H1 (cell line): ENCODE measurements around the gene POLR2M. TPM values are rescaled to one million over a fixed set of nuclear protein-coding genes. Genes with fewer than 3 reads are reported as not detected.

Source experiments
- CTCF ChIA-PET: fragments of 300-600 bp; sonication (Branson Sonifier 250); formaldehyde crosslinking; loops from one replicate; lab custom pipeline; 2021; ENCODE audit not compliant: partially characterized antibody; lab: Charles Lee
- POLR2A ChIA-PET: fragments of 300-600 bp; sonication (Branson Sonifier 250); formaldehyde crosslinking; loops from one replicate; lab custom pipeline; 2021; ENCODE audit warnings: inconsistent platforms; ENCODE audit not compliant: partially characterized antibody; lab: Charles Lee
- DNase-seq, 2 experiments: peaks; one replicate each; pipeline versions ENCODE4 v3.0.0 to v3.0.0-alpha.2; 2010 to 2022; ENCODE audit warnings: low spot score in 2 of 2, low read depth in 1 of 2, mixed read lengths in 1 of 2
- FAIRE-seq: peaks from 2 replicates; lab custom pipeline; 2011; peaks lifted over from hg19 to GRCh38; lab: Jason Lieb, UNC
- H2AFZ ChIP-seq: 2 replicates; pipeline ENCODE4 v1.8.1; 2012; ENCODE audit warnings: low read length, inconsistent platforms
- H2AK5ac ChIP-seq: 2 replicates; pipeline ENCODE4 v1.6.1; 2013; ENCODE audit warnings: low read depth, low read length
- H2BK120ac ChIP-seq: replicated peaks from 2 replicates; pipeline ENCODE3; 2013; ENCODE audit warnings: low read depth, low read length, inconsistent platforms
- H2BK12ac ChIP-seq: 2 replicates; pipeline ENCODE4 v1.6.1; 2013; ENCODE audit warnings: low read depth, low read length
- H2BK15ac ChIP-seq: 2 replicates; pipeline ENCODE4 v1.6.1; 2013; ENCODE audit warnings: low read length
- H2BK20ac ChIP-seq: 2 replicates; pipeline ENCODE4 v1.6.1; 2013; ENCODE audit warnings: low read length
- H2BK5ac ChIP-seq: 2 replicates; pipeline ENCODE4 v1.6.1; 2013; ENCODE audit warnings: low read depth, low read length
- H3K14ac ChIP-seq: 2 replicates; pipeline ENCODE4 v1.6.1; 2013; ENCODE audit warnings: inconsistent platforms; ENCODE audit not compliant: insufficient read length
- H3K18ac ChIP-seq: 2 replicates; pipeline ENCODE4 v1.6.1; 2013; ENCODE audit warnings: low read length; ENCODE audit errors: extremely low read depth
- H3K23ac ChIP-seq: 2 replicates; pipeline ENCODE4 v1.6.1; 2013; ENCODE audit warnings: inconsistent platforms; ENCODE audit not compliant: insufficient read length
- H3K23me2 ChIP-seq: 2 replicates; pipeline ENCODE4 v1.6.1; 2013; ENCODE audit warnings: low read depth, low read length
- H3K27ac ChIP-seq: 2 replicates; pipeline ENCODE4 v1.6.1; 2011; ENCODE audit warnings: low read depth, low read length, inconsistent platforms
- H3K27me3 ChIP-seq, 4 experiments: replicated peaks in 1 of 4; 1 replicate in 1 of 4; 2 replicates in 3 of 4; pipeline versions ENCODE4 v1.6.1 to v1.8.1; 2011 to 2013; ENCODE audit warnings: low read length in 3 of 4, mild to moderate bottlenecking in 3 of 4, inconsistent platforms in 2 of 4, mixed read lengths in 2 of 4, moderate library complexity in 1 of 4; ENCODE audit not compliant: control insufficient read depth in 3 of 4, insufficient read depth in 3 of 4; ENCODE audit errors: extremely low read depth in 1 of 4
- H3K36me3 ChIP-seq, 4 experiments: 2 replicates each; pipeline versions ENCODE4 v1.6.1 to v1.8.1; 2011 to 2013; ENCODE audit warnings: mild to moderate bottlenecking in 4 of 4, low read length in 3 of 4, moderate library complexity in 2 of 4, control low read depth in 1 of 4, inconsistent platforms in 1 of 4; ENCODE audit not compliant: insufficient read depth in 4 of 4, control insufficient read depth in 2 of 4
- H3K4ac ChIP-seq: replicated peaks from 2 replicates; pipeline ENCODE3; 2013; ENCODE audit warnings: low read length, low read depth, mixed read lengths, inconsistent platforms; ENCODE audit not compliant: insufficient read length
- H3K4me1 ChIP-seq, 4 experiments: replicated peaks in 1 of 4; 1 replicate in 1 of 4; 2 replicates in 3 of 4; pipeline versions ENCODE4 v1.6.1 to v1.8.1; 2011 to 2013; ENCODE audit warnings: low read length in 3 of 4, inconsistent platforms in 2 of 4, mixed read lengths in 1 of 4; ENCODE audit not compliant: insufficient read depth in 4 of 4, control insufficient read depth in 3 of 4
- H3K4me2 ChIP-seq, 2 experiments: 2 replicates each; pipeline versions ENCODE4 v1.6.1 to v1.8.1; 2011 to 2013; ENCODE audit warnings: low read depth in 2 of 2, low read length in 2 of 2, control low read depth in 1 of 2, inconsistent platforms in 1 of 2, mild to moderate bottlenecking in 1 of 2; ENCODE audit not compliant: insufficient read depth in 1 of 2
- H3K4me3 ChIP-seq, 4 experiments: fragments of 200-600, 300-600 bp in 1 of 4; sonication (generic), shearing (Covaris generic), sonication (Bioruptor Twin) in 1 of 4; 2 replicates each; pipeline versions ENCODE4 v1.5.1 to v1.8.1; 2011 to 2016; ENCODE audit warnings: low read length in 4 of 4, low read depth in 3 of 4, control low read depth in 2 of 4, inconsistent platforms in 2 of 4, mild to moderate bottlenecking in 2 of 4, mixed read lengths in 1 of 4, moderate library complexity in 1 of 4; ENCODE audit not compliant: insufficient read depth in 2 of 4; ENCODE audit errors: extremely low read depth in 1 of 4
- H3K56ac ChIP-seq: replicated peaks from 2 replicates; pipeline ENCODE3; 2013; ENCODE audit warnings: low read depth, mild to moderate bottlenecking, mixed read lengths, low read length, inconsistent platforms; ENCODE audit not compliant: insufficient read length
- H3K79me1 ChIP-seq: 2 replicates; pipeline ENCODE4 v1.6.1; 2013; ENCODE audit warnings: low read depth, low read length, control low read depth
- H3K79me2 ChIP-seq, 2 experiments: 2 replicates each; pipeline versions ENCODE4 v1.6.1 to v1.8.1; 2012 to 2013; ENCODE audit warnings: low read length in 2 of 2, mild to moderate bottlenecking in 2 of 2, inconsistent platforms in 1 of 2; ENCODE audit not compliant: insufficient read depth in 2 of 2, control insufficient read depth in 1 of 2
- H3K9ac ChIP-seq, 4 experiments: replicated peaks in 1 of 4; 1 replicate in 1 of 4; 2 replicates in 3 of 4; pipeline versions ENCODE4 v1.6.1 to v1.8.1; 2011 to 2013; ENCODE audit warnings: low read depth in 3 of 4, low read length in 3 of 4, control low read depth in 2 of 4, mild to moderate bottlenecking in 2 of 4, moderate library complexity in 2 of 4, inconsistent platforms in 1 of 4; ENCODE audit errors: extremely low read depth in 1 of 4
- H3K9me3 ChIP-seq, 2 experiments: 2 replicates each; pipeline versions ENCODE4 v1.6.1 to v1.8.1; 2012 to 2013; ENCODE audit warnings: mild to moderate bottlenecking in 2 of 2, moderate library complexity in 2 of 2, control low read depth in 1 of 2, inconsistent platforms in 1 of 2, low read depth in 1 of 2, low read length in 1 of 2, mixed read lengths in 1 of 2; ENCODE audit not compliant: insufficient read depth in 2 of 2
- H4K20me1 ChIP-seq, 2 experiments: replicated peaks in 1 of 2; 2 replicates each; pipeline versions ENCODE3 to v1.8.1; 2011 to 2013; ENCODE audit warnings: inconsistent platforms in 2 of 2, low read length in 2 of 2, mild to moderate bottlenecking in 1 of 2; ENCODE audit not compliant: insufficient read depth in 2 of 2, control insufficient read depth in 1 of 2
- H4K5ac ChIP-seq: 2 replicates; pipeline ENCODE4 v1.6.1; 2013; ENCODE audit warnings: low read length, low read depth, mixed read lengths, inconsistent platforms; ENCODE audit not compliant: insufficient read length
- H4K8ac ChIP-seq: 2 replicates; pipeline ENCODE4 v1.8.0; 2013; ENCODE audit warnings: mild to moderate bottlenecking, moderate library complexity, low read length, inconsistent platforms; ENCODE audit not compliant: insufficient read depth; ENCODE audit errors: extremely low read depth
- H4K91ac ChIP-seq: replicated peaks from 2 replicates; pipeline ENCODE3; 2013; ENCODE audit warnings: low read length, mixed read lengths, inconsistent platforms; ENCODE audit not compliant: insufficient read length
- HDAC2 ChIP-seq, 2 experiments: fragments of 300-600 bp in 1 of 2; sonication (generic) in 1 of 2; IDR thresholded peaks; 2 replicates each; pipeline ENCODE4 v1.6.1; 2011 to 2012; ENCODE audit warnings: low read depth in 2 of 2, low read length in 2 of 2, mild to moderate bottlenecking in 2 of 2, moderate library complexity in 2 of 2, borderline replicate concordance in 1 of 2, inconsistent platforms in 1 of 2
- POU5F1 ChIP-seq: IDR thresholded peaks from 2 replicates; pipeline ENCODE4 v1.6.1; 2011; ENCODE audit warnings: low read depth, mild to moderate bottlenecking, low read length, moderate library complexity
- RNF2 ChIP-seq: fragments of 200-900, 300-1000 bp; sonication (generic); IDR thresholded peaks from 2 replicates; pipeline ENCODE4 v1.7.1; 2016; ENCODE audit warnings: borderline replicate concordance, low read depth, mild to moderate bottlenecking, antibody characterized with exemption, low read length; ENCODE audit not compliant: poor library complexity, severe bottlenecking; ENCODE audit errors: missing control alignments
- WGBS, 2 experiments: shearing (Covaris generic) in 1 of 2; methylation state at CpG; one replicate each; pipeline versions ENCODE4 v1.1.6 to v1.1.7; 2013 to 2015; ENCODE audit warnings: low lambda C conversion rate in 2 of 2, mixed read lengths in 2 of 2, inconsistent platforms in 1 of 2, low coverage in 1 of 2, missing lambda C conversion rate in 1 of 2; ENCODE audit not compliant: insufficient replicate concordance in 2 of 2, insufficient coverage in 1 of 2, insufficient read length in 1 of 2; ENCODE audit errors: extremely low coverage in 1 of 2, missing lambda C conversion rate in 1 of 2; 5-methylcytosine and 5-hydroxymethylcytosine counted together
- polyA plus RNA-seq, 7 experiments: library from polyadenylated mRNA; depleted of rRNA in 3 of 7; stranded (reverse) in 5 of 7; unstranded in 2 of 7; fragments of >200 nt in 5 of 7; fragments of 200-250 nt in 2 of 7; gene quantifications; 1 replicate in 5 of 7; 2 replicates in 1 of 7; 4 replicates in 1 of 7; pipeline versions ENCODE4 v1.2.1 to v1.2.3, GENCODE V29; 2011 to 2013; ENCODE audit warnings: missing spikeins in 2 of 7, mixed read lengths in 2 of 7
- total RNA-seq: library from RNA; stranded (reverse); fragmentation: NEBNext Ultra II Directional; extraction: Animal tissue kit (Norgen Biotek cat#: 25700); gene quantifications from 2 replicates; pipeline ENCODE4 v1.2.1, GENCODE V29; 2021

POLR2M gene
- total and polyA plus RNA-seq, 2 of the 8 experiments (the other 6 are each of a cell fraction or from before 2014, with no cell fraction given) = 32.7 to 55.1 TPM

DNA sequence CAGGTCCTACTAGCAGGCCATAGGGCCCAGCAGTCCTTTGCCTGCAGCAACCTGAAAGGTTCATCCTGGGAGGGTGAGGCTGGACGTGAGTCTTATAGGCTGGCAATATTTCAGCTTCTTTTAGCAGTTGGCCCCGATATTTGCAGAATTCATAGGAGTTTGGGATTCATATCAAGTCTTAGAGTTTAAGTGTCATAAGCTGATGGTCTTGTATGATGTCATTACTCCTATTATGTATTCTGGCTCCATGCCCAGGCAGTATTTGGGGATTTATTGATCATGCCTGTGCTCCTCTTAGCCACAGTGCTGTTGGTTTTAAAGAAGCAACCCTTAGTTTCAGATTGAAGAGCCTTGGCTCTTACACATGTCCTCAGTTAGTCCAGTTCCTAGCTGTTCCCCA, 41.3 kb upstream of the POLR2M start:
- H2BK5ac ChIP-seq = no peak overlapping the region
- H2AK5ac ChIP-seq = no peak overlapping the region
- no peak overlapping the region for H2BK120ac ChIP-seq
- CTCF ChIA-PET = interaction anchor here (0.8 to 3.2 kb wide), 11 partner anchors 9 to 517 kb away, joined by 3 to 24 read pairs (median 4); no protein-coding TSS in a partner anchor
- H4K20me1 ChIP-seq = no peaks in the 10 kb centered on the region
- H3K18ac ChIP-seq = no peak overlapping the region
- no peak overlapping the region for H2BK20ac ChIP-seq
- TF ChIP-seq RNF2 (no peak), POU5F1 (no peak), HDAC2 (IDR thresholded peaks at IDR 0.05; ENCODE audit: borderline replicate concordance in 1 of 2, low read depth in 2 of 2, low read length in 2 of 2) (no peak)
- TF ChIP-seq, all 59 proteins: peak for 0
- Histone ChIP-seq H3K14ac (no peak overlapping the region), H3K4me1 (no peaks in the 10 kb centered on the region), H3K79me1 (no peaks in the 10 kb centered on the region), H2BK12ac (no peak overlapping the region), H2BK15ac (no peak overlapping the region), H4K91ac (no peak overlapping the region), H3K27ac (no peak overlapping the region), H2AFZ (no peak overlapping the region), H3K23ac (no peak overlapping the region), H3K4ac (no peak overlapping the region), H3K36me3 (no peaks in the 10 kb centered on the region), H3K27me3 (no peaks in the 10 kb centered on the region), H3K56ac (no peak overlapping the region), H3K9ac (no peak overlapping the region), H4K8ac (no peak overlapping the region), H3K4me3 (no peak overlapping the region), H3K23me2 (no peaks in the 10 kb centered on the region), H3K9me3 (no peaks in the 10 kb centered on the region), H3K4me2 (no peak overlapping the region), H4K5ac (no peak overlapping the region), H3K79me2 (no peaks in the 10 kb centered on the region)
- DNase-seq = no peak
- no peak for FAIRE-seq
- 82% methylated on average over 2 of the region's 2 CpGs; no CpG with 5 or more reads in 1 of the 2 experiments for WGBS, 2 experiments
- POLR2A ChIA-PET = no interaction called here
